Esophagus (tissue), 2 donors: ENCODE measurements around the gene PPP4C. TPM values are rescaled to one million over a fixed set of nuclear protein-coding genes. Genes with fewer than 3 reads are reported as not detected.
A peak's percentile ranks its signal among the peaks of the same experiment; 100 is the strongest.
"Not testable (repeated sequence)": the region's sequence is repeated elsewhere in the genome, so short reads cannot be mapped to it uniquely, and the experiment has no call there.

Experiments
- H3K27ac ChIP-seq, 2 donors: one replicate each; pipeline ENCODE4 v1.5.1; 2013; ENCODE audit warnings: low read depth in 2 of 2, mild to moderate bottlenecking in 2 of 2, inconsistent platforms in 1 of 2, low read length in 1 of 2, moderate library complexity in 1 of 2
- H3K27me3 ChIP-seq, 2 donors: one replicate each; pipeline ENCODE4 v1.6.1; 2013; ENCODE audit warnings: low read length in 2 of 2, control low read depth in 1 of 2, mild to moderate bottlenecking in 1 of 2; ENCODE audit not compliant: insufficient read depth in 2 of 2, control insufficient read depth in 1 of 2
- H3K36me3 ChIP-seq, 2 donors: one replicate each; pipeline ENCODE4 v1.6.1; 2013; ENCODE audit warnings: low read length in 1 of 2; ENCODE audit not compliant: control insufficient read depth in 2 of 2, insufficient read depth in 2 of 2
- H3K4me1 ChIP-seq, 2 donors: one replicate each; pipeline ENCODE4 v1.6.1; 2013; ENCODE audit warnings: low read length in 1 of 2; ENCODE audit not compliant: control insufficient read depth in 2 of 2, insufficient read depth in 2 of 2
- H3K4me3 ChIP-seq, 2 donors: one replicate each; pipeline ENCODE4 v1.5.1; 2013; ENCODE audit warnings: low read length in 2 of 2, mild to moderate bottlenecking in 2 of 2, low read depth in 1 of 2, moderate library complexity in 1 of 2
- H3K9me3 ChIP-seq, 2 donors: one replicate each; pipeline ENCODE4 v1.6.1; 2013; ENCODE audit warnings: mild to moderate bottlenecking in 2 of 2, low read depth in 1 of 2, low read length in 1 of 2, moderate library complexity in 1 of 2; ENCODE audit not compliant: control insufficient read depth in 2 of 2, insufficient read depth in 1 of 2
- WGBS, 2 donors: extraction: QIAGEN DNeasy Blood & Tissue Kit; methylation state at CpG; one replicate each; pipeline ENCODE4 v1.1.7; 2013; 5-methylcytosine and 5-hydroxymethylcytosine counted together
- polyA plus RNA-seq, 2 donors: library from polyadenylated mRNA; stranded (reverse); fragments of 200-250 nt; gene quantifications; one replicate each; pipeline ENCODE4 v1.2.3, GENCODE V29; 2013
- donor health status: healthy with polysubstance abuse.
- donor health status: Bipolar disorder and iron deficiency.

Gene PPP4C
- polyA plus RNA-seq, 2 donors, result 113 TPM

DNA sequence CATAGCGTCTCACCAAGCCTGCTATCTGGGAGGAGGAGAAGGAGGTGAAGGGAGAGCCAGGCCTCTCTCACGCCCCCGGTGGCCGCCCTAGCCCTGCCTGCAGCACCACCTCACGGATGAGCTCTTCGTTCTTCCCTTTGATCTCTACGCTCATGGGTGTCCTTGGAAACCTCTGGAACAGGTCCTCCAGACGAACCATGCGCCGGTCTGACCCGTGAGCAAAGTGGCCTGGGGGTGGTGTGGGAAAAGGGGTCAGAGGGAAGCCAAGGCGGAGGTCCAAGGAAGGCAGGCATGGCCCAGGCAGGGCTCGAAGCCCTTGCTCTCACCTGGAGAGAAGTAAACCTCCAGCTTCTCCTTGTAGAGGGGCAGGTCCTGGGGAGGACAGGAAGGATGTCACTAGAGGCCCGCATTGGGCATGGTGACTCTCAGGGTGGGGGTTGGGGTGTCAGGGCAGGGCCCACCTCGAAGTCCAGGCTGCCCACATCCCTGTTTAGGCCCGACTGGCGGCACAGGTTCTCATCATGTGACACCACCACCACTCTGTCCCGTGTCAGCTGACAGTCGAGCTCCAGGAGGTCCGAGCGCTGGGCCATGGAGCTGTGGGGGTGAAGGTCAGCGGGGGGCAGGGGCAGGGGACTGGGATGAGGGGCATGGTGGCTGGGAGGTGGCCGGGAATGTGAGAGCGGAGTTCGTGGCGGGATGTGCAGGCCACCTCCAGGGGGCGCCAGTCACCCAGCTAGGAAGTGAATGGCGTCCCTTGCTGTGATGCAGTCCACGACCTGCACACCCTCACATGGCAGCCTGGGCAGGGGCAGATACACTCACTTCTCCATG is 36.6 kb downstream of the PPP4C start:
- 78 to 84% methylated on average over 29 of the region's 29 CpGs for WGBS, 2 donors
- H3K9me3 ChIP-seq, result no peaks in the 10 kb centered on the region
- no peaks in the 10 kb centered on the region for H3K27me3 ChIP-seq
- peaks cover 12 to 25% of the 10 kb centered on the region in 2 donors for H3K36me3 ChIP-seq
- peak overlapping the region; percentile 19 to 22 for H3K4me3 ChIP-seq
- peak overlapping the region; percentile 20 to 92 for H3K27ac ChIP-seq
- H3K4me1 ChIP-seq, result peaks cover 0 to 23% of the 10 kb centered on the region in 2 donors

DNA sequence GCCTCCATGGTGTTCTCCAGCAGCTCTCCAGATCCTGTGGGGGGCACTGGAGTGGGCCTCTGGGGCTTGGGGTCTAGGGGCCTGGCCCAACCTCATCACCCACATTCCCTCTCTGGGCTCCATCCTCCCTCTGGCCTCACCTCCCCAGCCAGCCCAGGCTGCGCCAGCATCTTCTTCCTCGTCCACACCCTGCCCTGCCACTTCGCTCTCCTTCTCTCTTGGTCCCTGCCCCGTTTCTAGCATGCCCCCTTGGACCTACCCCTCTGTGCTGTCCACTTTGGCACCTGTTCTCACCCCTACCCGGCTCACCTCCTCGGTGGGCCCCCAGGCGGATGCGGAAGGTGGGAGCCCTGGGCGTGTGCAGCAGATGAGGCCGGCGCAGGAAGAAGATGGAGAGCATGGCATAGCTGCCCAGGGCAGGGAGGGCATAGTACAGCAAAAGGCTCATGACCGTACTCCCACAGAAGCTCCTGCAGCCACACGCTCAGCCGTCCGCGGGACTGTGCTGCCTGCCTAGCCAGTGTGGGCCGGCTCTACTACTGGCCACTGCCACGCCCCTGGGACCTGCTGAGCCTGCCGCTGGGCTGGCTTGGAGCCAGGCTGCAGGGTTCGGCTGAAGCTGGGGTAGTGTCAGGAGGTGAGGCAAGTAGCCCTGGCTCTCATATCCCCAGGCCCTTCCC is 37.4 kb downstream of the PPP4C start, which contains the start of gene GDPD3:
GDPD3 (minus strand) TSS at position 507 of the 680 bp plus-strand sequence; CDS start at position 448, 59 bp downstream.
- 62 to 72% methylated on average over 20 of the region's 20 CpGs for WGBS, 2 donors
- Histone ChIP-seq H3K36me3 (peaks cover 16 to 27% of the 10 kb centered on the region in 2 donors), H3K27ac (peak within 1 kb of the TSS; percentile 84 to 92), H3K4me1 (peaks cover 0 to 23% of the 10 kb centered on the region in 2 donors), H3K9me3 (no peaks in the 10 kb centered on the region), H3K4me3 (peak within 1 kb of the TSS; percentile 22 to 43), H3K27me3 (no peaks in the 10 kb centered on the region)

DNA sequence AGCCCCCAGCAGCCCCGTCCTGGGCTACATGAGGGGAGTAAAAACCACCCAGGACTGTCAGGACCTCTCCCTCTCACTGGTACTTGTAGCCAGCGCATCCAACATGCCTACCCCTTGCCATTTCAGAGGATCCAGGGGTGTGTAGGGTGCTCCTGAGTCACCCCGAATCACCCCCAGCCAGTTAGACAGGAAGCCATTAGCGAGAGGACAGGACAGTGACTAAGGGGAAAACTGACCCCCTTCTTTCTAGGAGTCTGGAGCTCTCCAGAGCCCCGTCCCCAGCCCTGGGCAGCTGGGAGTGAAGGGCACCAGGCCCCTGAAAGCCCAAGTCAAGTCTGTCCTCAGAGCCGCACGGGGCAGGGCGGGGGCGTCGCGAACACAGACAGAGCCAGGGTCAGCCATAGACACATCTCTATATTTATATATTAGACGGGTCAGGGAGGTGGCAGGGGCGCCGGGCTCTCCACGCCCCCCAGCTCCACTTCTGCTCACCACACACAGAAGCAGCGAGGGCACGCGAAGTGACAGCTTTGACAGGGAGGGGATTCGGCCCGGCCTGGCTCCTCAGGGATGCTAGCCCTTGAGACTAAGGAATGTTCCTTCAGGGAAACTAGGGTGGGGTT is 38.0 kb downstream of the PPP4C start:
- Histone ChIP-seq H3K27me3 (no peaks in the 10 kb centered on the region), H3K4me1 (peaks cover 3 to 24% of the 10 kb centered on the region in 2 donors), H3K9me3 (no peaks in the 10 kb centered on the region), H3K36me3 (peaks cover 17 to 30% of the 10 kb centered on the region in 2 donors), H3K4me3 (peak overlapping the region in 1 of 2 donors; percentile 43), H3K27ac (peak overlapping the region; percentile 84 to 92)
- 83 to 85% methylated on average over 20 of the region's 20 CpGs for WGBS, 2 donors

DNA sequence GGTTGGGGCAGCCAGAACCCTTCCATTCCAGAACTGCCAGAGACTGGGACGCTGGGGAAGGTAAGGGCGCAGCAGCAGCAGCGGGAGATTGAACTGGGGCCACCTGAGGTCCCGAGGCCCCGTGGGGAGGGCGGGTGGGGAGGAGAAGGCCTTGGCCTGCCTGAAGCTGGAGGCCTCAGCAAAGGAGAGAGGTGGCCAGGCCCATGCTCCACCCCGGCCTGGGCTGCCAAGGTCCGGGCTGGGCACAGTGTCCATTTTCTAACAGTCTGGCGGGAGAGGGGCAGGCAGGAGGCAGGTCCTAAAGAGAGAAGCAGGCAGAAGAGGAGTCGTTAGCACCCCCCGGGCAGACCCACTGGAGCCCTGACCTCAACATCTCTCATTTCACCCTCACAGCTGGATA is 38.6 kb downstream of the PPP4C start:
- peaks cover 17 to 30% of the 10 kb centered on the region in 2 donors for H3K36me3 ChIP-seq
- no peak overlapping the region for H3K4me3 ChIP-seq
- H3K9me3 ChIP-seq, result no peaks in the 10 kb centered on the region
- peaks cover 3 to 24% of the 10 kb centered on the region in 2 donors for H3K4me1 ChIP-seq
- WGBS, 2 donors, result 74 to 82% methylated on average over 11 of the region's 11 CpGs
- peak overlapping the region; percentile 84 to 92 for H3K27ac ChIP-seq
- no peaks in the 10 kb centered on the region for H3K27me3 ChIP-seq

DNA sequence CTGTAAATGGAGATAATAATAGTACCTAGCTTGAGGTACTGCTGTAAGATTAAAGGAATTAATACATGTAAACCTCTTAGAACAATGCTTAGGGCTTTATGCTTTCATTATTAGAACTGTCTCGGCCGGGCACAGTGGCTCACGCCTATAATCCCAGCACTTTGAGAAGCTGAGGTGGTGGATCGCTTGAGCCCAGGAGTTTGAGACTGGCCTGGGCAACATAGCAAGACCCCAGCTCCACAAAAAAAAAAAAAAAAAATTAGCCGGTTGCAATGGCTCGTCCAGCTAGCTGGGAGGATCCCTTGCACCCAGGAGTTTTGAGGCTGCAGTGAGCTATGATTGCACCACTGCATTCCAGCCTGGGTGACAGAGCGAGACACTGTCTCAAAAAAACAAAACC is 39.0 kb downstream of the PPP4C start:
- not testable (repeated sequence) for H3K9me3 ChIP-seq, H3K4me3 ChIP-seq, H3K27me3 ChIP-seq
- Histone ChIP-seq H3K36me3 (peaks cover 15 to 30% of the 10 kb centered on the region in 2 donors), H3K27ac (peak overlapping the region; percentile 84 to 92), H3K4me1 (peaks cover 3 to 24% of the 10 kb centered on the region in 2 donors)
- 65 to 75% methylated on average over 7 of the region's 7 CpGs for WGBS, 2 donors

DNA sequence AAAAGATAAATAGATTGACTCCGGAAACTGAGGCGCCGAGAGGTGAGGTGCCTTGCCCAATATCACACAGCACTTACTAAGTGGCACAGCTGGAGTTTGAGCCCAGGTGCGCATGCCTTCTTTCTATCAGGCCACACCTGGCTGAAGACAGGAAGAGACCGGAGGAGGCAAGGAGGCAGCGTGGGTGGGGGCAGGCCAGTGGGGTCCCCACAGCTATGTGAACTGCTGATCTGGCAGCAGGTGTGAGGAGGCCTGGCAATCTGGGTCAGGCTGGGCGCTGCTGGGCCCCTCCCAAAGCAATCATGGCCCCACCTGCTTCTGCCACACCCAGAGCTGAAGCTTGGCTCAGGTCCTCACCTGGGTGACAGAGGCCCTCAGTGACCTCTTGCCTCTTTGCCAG is 39.4 kb downstream of the PPP4C start:
- H3K27ac ChIP-seq, result peak overlapping the region; percentile 84 to 92
- H3K36me3 ChIP-seq, result peaks cover 14 to 30% of the 10 kb centered on the region in 2 donors
- H3K27me3 ChIP-seq, result no peaks in the 10 kb centered on the region
- H3K9me3 ChIP-seq, result no peaks in the 10 kb centered on the region
- peaks cover 3 to 24% of the 10 kb centered on the region in 2 donors for H3K4me1 ChIP-seq
- WGBS, 2 donors, result 56 to 70% methylated on average over 7 of the region's 7 CpGs
- H3K4me3 ChIP-seq, result no peak overlapping the region

DNA sequence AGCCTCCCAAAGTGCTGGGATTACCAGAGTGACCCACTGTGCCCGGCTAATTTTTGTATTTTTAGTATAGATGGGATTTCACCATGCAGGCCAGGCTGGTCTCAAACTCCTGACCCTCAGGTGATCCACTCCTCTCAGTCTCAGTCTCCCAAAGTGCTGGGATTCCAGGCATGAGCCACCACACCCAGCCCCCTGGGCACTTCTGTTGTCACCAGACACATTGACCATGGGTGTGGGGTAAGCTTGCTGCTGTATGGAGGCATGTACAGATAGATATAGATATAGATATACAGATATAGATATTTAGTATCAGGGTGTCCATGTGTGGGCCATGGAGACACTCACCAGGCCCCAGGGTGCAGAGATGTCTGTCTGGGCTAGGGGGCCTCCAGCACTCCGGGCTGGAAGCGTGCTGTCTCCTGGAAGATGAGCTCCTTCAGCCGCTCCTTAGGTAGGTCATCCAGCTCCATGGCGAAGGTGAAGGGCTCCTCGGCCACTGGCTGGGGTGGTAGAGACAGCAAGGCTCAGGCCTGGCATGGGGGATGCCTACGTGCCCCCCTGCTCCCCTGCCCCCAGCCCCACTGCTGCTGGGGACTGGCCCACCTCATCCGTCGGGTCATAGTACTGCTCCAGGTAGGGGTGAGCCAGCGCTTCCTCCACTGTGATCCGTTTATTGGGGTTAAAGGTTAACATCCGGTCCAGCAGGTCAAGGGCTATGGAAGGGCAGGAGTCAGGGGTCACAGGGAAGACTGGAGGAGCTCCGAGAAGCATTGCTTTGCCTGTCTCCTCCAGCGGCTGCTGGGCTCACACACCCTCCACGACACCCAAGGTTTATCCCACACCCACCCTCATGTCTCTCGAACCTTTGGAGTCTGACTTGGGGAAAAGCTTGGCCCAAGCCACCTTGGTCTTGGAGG is 40.8 kb downstream of the PPP4C start:
- WGBS, 2 donors, result 92 to 93% methylated on average over 16 of the region's 16 CpGs
- no peaks in the 10 kb centered on the region for H3K9me3 ChIP-seq
- no peak overlapping the region for H3K4me3 ChIP-seq
- H3K4me1 ChIP-seq, result peaks cover 3 to 27% of the 10 kb centered on the region in 2 donors
- peaks cover 14 to 28% of the 10 kb centered on the region in 2 donors for H3K36me3 ChIP-seq
- peak overlapping the region in 1 of 2 donors; percentile 71 for H3K27ac ChIP-seq
- H3K27me3 ChIP-seq, result no peaks in the 10 kb centered on the region

DNA sequence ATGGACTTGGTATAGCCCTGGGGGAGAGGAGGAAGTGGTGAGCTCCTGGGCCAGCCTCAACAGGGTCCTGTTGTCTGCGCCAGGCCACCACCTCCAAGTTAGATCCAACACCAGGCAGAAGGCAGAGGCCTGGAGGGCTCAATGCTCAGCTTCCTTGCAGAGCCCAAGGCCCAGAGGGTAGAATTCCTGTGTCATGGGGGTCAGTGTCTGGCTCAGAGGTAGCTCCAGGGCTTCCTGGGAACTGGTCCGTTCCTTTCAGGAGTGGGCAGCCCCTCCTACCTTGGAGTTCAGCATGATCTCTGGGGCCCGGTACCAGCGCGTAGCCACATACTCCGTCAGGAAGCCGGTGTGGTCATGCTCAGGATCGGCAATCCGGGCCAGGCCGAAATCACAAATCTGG is 42.0 kb downstream of the PPP4C start:
- WGBS, 2 donors, result 93 to 97% methylated on average over 10 of the region's 10 CpGs
- H3K36me3 ChIP-seq, result peaks cover 12 to 28% of the 10 kb centered on the region in 2 donors
- H3K4me3 ChIP-seq, result no peak overlapping the region
- H3K27ac ChIP-seq, result no peak overlapping the region
- no peaks in the 10 kb centered on the region for H3K27me3 ChIP-seq
- no peaks in the 10 kb centered on the region for H3K9me3 ChIP-seq
- peaks cover 3 to 33% of the 10 kb centered on the region in 2 donors for H3K4me1 ChIP-seq
